Mucosa of rectum (tissue), 2 donors: ENCODE results near the gene TMEM175.
"Not testable (repeated sequence)": the region's sequence is repeated elsewhere in the genome, so short reads cannot be mapped to it uniquely, and the experiment has no call there.

Experiments
- H3K27ac ChIP-seq, 2 donors: one replicate each; pipeline ENCODE4 v1.7.0; 2013; ENCODE audit warnings: inconsistent platforms in 2 of 2, low read depth in 2 of 2, low read length in 2 of 2
- H3K27me3 ChIP-seq, 2 donors: one replicate each; pipeline ENCODE4 v1.7.0; 2013; ENCODE audit warnings: low read length in 2 of 2; ENCODE audit not compliant: control insufficient read depth in 2 of 2, insufficient read depth in 2 of 2
- H3K36me3 ChIP-seq, 2 donors: one replicate each; pipeline ENCODE4 v1.7.0; 2013; ENCODE audit warnings: low read length in 2 of 2; ENCODE audit not compliant: control insufficient read depth in 2 of 2, insufficient read depth in 2 of 2
- H3K4me1 ChIP-seq, 2 donors: one replicate each; pipeline ENCODE4 v1.7.0; 2013; ENCODE audit warnings: low read length in 2 of 2, mild to moderate bottlenecking in 1 of 2; ENCODE audit not compliant: control insufficient read depth in 2 of 2, insufficient read depth in 2 of 2
- H3K4me3 ChIP-seq, 2 donors: one replicate each; pipeline ENCODE4 v1.7.0; 2013; ENCODE audit warnings: low read length in 2 of 2
- H3K9ac ChIP-seq, 2 donors: one replicate each; pipeline ENCODE4 v1.7.0; 2013; ENCODE audit warnings: low read length in 2 of 2, low read depth in 1 of 2, mild to moderate bottlenecking in 1 of 2
- H3K9me3 ChIP-seq, 2 donors: one replicate each; pipeline ENCODE4 v1.7.0; 2013; ENCODE audit warnings: low read length in 2 of 2; ENCODE audit not compliant: control insufficient read depth in 2 of 2
- donor health status: healthy.
- donor health status: Normal muscosa, but diverticular disease.

Gene TMEM175

DNA sequence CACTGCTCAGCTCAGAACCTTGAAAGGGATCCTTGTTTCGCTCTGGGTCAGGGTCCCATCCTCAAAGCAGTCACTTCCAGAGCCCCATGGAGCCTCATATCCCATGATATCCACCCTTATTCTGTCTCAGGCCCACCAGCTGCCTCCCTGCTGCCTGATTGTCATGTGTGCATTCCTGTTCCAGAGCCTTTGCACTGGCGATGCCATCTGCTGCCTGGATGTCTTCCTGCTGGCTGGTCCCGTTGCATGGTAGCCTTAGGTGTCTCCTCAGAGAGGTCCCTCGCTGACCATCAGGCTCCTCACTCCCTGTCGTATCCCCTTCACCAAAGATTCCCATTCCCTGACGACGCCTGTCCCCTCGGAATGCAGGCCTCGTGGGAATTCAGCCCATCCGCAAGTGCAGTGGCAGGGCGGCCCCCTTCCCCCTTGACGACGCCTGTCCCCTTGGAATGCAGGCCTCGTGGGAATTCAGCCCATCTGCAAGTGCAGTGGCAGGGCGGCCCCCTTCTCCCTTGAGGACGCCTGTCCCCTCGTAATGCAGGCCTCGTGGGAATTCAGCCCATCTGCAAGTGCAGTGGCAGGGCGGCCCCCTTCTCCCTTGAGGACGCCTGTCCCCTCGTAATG is 67.1 kb downstream of the TMEM175 start:
- H3K27me3 ChIP-seq = peaks cover 32 to 63% of the 10 kb centered on the region in 2 donors
- not testable (repeated sequence) for H3K4me3 ChIP-seq, H3K36me3 ChIP-seq, H3K27ac ChIP-seq, H3K4me1 ChIP-seq, H3K9me3 ChIP-seq, H3K9ac ChIP-seq

DNA sequence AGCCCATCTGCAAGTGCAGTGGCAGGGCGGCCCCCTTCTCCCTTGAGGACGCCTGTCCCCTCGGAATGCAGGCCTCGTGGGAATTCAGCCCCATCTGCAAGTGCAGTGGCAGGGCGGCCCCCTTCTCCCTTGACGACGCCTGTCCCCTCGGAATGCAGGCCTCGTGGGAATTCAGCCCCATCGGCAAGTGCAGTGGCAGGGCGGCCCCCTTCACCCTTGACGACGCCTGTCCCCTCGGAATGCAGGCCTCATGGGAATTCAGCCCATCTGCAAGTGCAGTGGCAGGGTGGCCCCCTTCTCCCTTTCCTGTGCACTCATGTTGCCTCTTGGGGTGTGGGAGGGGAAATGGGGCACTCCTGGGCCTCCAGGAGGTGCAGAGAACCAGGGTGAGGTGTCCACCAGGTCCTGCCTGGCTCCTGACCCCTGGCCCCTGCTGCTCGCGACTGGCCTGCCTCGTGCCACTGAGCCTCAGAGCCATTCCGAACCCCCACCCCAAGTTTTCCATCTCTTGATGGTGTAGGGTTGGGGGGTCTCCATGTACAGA is 67.7 kb downstream of the TMEM175 start:
- H3K9me3 ChIP-seq = no peaks in the 10 kb centered on the region
- H3K27ac ChIP-seq = no peak overlapping the region
- H3K4me3 ChIP-seq = no peak overlapping the region
- peaks cover 7% of the 10 kb centered on the region in 2 donors for H3K4me1 ChIP-seq
- peaks cover 36 to 69% of the 10 kb centered on the region in 2 donors for H3K27me3 ChIP-seq
- H3K36me3 ChIP-seq = no peaks in the 10 kb centered on the region
- no peak overlapping the region for H3K9ac ChIP-seq

DNA sequence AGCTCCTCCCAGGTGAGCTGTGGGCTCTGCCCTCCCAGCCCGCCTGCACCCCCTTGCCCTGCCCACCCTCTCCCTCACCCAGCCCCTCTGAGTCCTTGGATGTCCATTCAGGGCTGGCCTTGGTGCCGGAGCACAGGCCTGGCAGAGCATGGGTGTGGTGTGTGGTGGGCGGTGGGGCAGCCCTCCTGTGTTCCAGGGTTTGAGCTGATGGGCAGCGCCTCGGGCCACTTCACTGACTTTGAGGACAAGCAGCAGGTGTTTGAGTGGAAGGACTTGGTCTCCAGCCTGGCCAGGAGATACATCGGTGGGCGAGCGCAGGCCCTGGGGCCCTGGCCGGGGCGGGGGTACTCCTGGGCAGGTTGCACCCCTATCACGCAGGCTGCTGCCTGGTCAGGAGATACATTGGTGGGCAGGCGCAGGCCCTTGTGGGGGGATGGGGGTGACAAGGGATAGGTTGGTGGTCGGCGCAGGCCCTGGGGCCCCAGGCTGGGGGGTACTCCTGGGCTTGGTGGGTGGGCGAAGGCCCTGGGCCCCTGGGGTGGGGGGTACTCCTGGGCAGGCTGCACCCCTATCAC is 68.5 kb downstream of the TMEM175 start:
- Histone ChIP-seq H3K9ac (no peak overlapping the region), H3K36me3 (no peaks in the 10 kb centered on the region), H3K27ac (no peak overlapping the region), H3K4me3 (no peak overlapping the region), H3K27me3 (peaks cover 42 to 76% of the 10 kb centered on the region in 2 donors), H3K4me1 (peaks cover 7% of the 10 kb centered on the region in 2 donors), H3K9me3 (no peaks in the 10 kb centered on the region)

DNA sequence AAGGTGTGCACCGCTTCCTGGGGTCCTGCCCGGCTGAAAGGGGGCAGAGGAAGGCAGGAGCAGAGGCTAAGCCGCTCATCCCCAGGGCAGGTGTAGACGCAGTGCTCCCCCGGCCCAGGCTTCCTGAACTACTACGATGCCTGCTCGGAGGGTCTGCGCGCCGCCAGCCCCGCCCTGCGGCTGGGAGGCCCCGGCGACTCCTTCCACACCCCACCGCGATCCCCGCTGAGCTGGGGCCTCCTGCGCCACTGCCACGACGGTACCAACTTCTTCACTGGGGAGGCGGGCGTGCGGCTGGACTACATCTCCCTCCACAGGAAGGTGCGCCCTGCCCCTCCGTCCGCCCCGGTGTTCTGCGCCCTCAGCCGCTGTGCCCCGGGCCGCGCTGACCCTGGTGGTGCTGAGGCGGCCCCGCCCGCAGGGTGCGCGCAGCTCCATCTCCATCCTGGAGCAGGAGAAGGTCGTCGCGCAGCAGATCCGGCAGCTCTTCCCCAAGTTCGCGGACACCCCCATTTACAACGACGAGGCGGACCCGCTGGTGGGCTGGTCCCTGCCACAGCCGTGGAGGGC is 69.4 kb downstream of the TMEM175 start:
- peaks cover 44 to 73% of the 10 kb centered on the region in 2 donors for H3K27me3 ChIP-seq
- H3K36me3 ChIP-seq = no peaks in the 10 kb centered on the region
- no peaks in the 10 kb centered on the region for H3K9me3 ChIP-seq
- H3K27ac ChIP-seq = no peak overlapping the region
- H3K4me3 ChIP-seq = no peak overlapping the region
- H3K4me1 ChIP-seq = peaks cover 7% of the 10 kb centered on the region in 2 donors
- no peak overlapping the region for H3K9ac ChIP-seq

DNA sequence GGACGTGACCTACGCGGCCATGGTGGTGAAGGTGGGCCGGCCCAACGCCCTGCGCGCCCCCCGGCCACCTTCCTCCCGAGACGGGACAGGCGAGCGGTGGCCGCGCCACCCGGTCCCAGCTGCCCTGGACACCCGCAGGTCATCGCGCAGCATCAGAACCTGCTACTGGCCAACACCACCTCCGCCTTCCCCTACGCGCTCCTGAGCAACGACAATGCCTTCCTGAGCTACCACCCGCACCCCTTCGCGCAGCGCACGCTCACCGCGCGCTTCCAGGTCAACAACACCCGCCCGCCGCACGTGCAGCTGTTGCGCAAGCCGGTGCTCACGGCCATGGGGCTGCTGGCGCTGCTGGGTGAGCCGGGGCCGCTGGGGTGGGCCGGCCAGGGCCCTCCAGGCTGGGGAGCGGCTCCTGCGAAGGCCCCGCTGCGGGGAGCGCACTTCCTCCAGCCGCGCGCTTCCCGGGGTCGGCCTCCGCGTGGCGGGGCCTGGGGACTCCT is 69.9 kb downstream of the TMEM175 start:
- Histone ChIP-seq H3K36me3 (no peaks in the 10 kb centered on the region), H3K9ac (no peak overlapping the region), H3K4me1 (peaks cover 7% of the 10 kb centered on the region in 2 donors), H3K27ac (no peak overlapping the region), H3K4me3 (no peak overlapping the region), H3K9me3 (no peaks in the 10 kb centered on the region), H3K27me3 (peaks cover 46 to 72% of the 10 kb centered on the region in 2 donors)

DNA sequence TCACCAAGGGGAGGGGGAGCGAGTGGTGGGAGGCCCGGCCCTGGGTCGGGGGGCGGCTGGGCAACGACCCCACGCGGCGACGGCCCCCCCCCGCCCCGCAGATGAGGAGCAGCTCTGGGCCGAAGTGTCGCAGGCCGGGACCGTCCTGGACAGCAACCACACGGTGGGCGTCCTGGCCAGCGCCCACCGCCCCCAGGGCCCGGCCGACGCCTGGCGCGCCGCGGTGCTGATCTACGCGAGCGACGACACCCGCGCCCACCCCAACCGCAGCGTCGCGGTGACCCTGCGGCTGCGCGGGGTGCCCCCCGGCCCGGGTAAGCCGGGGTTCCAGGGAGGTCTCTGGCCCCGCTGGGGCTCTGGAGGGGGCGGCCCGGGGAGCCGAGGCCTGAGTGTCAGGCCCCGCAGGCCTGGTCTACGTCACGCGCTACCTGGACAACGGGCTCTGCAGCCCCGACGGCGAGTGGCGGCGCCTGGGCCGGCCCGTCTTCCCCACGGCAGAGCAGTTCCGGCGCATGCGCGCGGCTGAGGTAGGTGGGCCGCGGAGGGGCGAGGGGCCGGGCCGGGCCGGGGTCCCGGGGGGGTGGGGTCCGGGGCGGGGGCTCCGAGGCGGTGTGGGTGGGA is 70.5 kb downstream of the TMEM175 start:
- Histone ChIP-seq H3K27ac (no peak overlapping the region), H3K9ac (no peak overlapping the region), H3K9me3 (no peaks in the 10 kb centered on the region), H3K4me1 (peaks cover 5 to 7% of the 10 kb centered on the region in 2 donors), H3K27me3 (peaks cover 43 to 70% of the 10 kb centered on the region in 2 donors), H3K4me3 (no peak overlapping the region), H3K36me3 (no peaks in the 10 kb centered on the region)

DNA sequence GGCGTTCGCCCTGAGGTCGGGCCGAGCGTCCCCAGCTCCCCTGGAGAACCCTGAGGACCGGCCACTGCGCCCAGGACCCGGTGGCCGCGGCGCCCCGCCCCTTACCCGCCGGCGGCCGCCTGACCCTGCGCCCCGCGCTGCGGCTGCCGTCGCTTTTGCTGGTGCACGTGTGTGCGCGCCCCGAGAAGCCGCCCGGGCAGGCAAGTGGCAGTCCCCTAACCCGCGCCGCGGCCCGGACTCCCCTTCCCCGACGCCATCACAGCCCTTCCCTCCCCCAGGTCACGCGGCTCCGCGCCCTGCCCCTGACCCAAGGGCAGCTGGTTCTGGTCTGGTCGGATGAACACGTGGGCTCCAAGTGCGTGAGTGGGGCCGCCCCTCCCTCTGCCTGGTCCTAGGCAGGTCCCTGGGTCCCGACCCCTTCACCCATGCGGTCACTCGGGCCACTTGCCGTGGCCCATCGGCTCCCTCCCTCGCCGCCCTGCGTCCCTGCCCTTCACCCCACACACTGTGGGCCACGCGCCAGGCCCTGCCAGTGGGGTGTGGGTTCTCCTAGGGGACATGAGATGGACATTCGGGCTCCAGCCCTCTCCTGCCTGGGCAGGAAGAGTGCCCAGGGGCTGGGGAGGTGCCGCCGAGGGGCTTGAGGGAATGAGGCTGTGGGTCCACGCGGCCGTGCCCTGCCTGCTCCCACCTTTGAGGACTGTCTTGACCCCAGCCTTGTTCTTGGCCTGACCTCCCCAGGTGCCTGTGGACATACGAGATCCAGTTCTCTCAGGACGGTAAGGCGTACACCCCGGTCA is 71.2 kb downstream of the TMEM175 start:
- peaks cover 42 to 69% of the 10 kb centered on the region in 2 donors for H3K27me3 ChIP-seq

DNA sequence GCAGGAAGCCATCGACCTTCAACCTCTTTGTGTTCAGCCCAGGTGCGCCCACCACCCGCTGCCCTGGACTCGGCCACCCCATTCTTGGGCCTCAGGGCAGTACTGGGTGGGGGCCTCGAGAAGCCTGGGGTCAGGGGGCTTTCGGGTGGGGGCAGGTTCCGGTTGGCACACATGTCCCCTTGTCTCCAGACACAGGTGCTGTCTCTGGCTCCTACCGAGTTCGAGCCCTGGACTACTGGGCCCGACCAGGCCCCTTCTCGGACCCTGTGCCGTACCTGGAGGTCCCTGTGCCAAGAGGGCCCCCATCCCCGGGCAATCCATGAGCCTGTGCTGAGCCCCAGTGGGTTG is 71.8 kb downstream of the TMEM175 start:
- peaks cover 46 to 71% of the 10 kb centered on the region in 2 donors for H3K27me3 ChIP-seq
- no peak overlapping the region for H3K4me3 ChIP-seq
- peaks cover 4 to 9% of the 10 kb centered on the region in 2 donors for H3K4me1 ChIP-seq
- no peak overlapping the region for H3K27ac ChIP-seq
- H3K9me3 ChIP-seq = no peaks in the 10 kb centered on the region
- no peaks in the 10 kb centered on the region for H3K36me3 ChIP-seq
- no peak overlapping the region for H3K9ac ChIP-seq

More for the DNA sequence above, 71.2 kb downstream of the TMEM175 start:
- H3K9ac ChIP-seq = no peak overlapping the region
- H3K36me3 ChIP-seq = no peaks in the 10 kb centered on the region
- H3K27ac ChIP-seq = no peak overlapping the region
- H3K4me1 ChIP-seq = peaks cover 0 to 3% of the 10 kb centered on the region in 2 donors
- H3K4me3 ChIP-seq = no peak overlapping the region
- H3K9me3 ChIP-seq = no peaks in the 10 kb centered on the region

DNA sequence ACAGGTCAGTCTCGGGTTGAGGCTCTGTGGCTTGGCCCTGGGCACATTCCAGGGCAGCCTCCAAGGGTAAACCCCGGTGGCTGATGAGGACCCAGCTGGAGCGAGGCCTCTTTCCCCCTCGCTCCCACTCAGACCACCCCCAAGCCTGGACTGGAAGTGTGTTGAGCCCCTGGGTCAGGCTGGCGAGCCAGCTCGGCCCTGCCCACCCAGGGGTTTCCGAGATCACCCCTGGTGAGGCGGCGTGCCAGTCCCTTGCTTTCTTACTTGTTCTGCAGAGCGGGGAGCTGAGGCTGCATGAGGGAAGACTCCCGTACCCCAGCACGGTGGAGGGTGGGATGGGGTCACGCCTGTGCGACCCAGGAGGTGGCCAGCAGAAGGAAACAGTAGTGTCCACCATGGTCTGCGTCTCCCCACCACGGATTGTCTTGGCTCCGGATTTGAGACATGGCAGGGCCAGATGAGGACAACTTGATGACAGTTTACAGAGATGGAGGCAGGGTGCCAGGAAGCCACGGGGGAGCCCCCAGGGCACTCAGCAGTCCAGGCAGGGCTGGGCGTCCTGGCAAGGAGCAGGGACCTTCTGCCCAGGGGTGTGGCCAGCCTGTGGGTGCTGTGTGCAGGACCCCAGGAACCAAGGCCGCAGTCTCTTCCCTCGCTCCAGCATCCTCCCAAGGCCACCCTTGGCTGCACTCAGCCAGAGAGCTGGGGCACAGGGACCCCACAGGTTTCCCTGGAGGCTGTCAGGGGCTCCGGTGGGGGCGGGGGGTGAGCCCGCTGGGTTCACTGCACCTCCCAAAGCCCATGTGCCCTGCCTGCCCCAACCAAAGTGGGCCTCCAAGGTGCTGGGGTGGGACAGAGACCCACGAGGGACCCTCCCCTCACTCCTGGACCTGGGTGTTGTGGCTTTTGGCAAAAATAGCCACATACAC is 72.6 kb downstream of the TMEM175 start:
- Histone ChIP-seq H3K4me1 (peaks cover 7 to 10% of the 10 kb centered on the region in 2 donors), H3K9ac (no peak overlapping the region), H3K27me3 (peaks cover 44 to 67% of the 10 kb centered on the region in 2 donors), H3K27ac (no peak overlapping the region), H3K36me3 (no peaks in the 10 kb centered on the region), H3K4me3 (no peak overlapping the region), H3K9me3 (no peaks in the 10 kb centered on the region)
